HT-29 (cell line): ENCODE results near the gene CD300LB. TPM values are rescaled to one million over a fixed set of nuclear protein-coding genes. Genes with fewer than 3 reads are reported as not detected.
A peak's percentile ranks its signal among the peaks of the same experiment; 100 is the strongest.
"Not testable (repeated sequence)": the region's sequence is repeated elsewhere in the genome, so short reads cannot be mapped to it uniquely, and the experiment has no call there.

Experiments used
- DNase-seq: peaks from one replicate; pipeline ENCODE4 v3.0.0-alpha.2; 2015; ENCODE audit warnings: low spot score
- total RNA-seq: library from RNA; depleted of rRNA; stranded (reverse); fragments of >200 nt; shearing (Covaris generic); gene quantifications from 2 replicates; pipeline ENCODE4 v1.2.3, GENCODE V29; 2014

The CD300LB gene
- total RNA-seq, 1 experiment from 2014 or later, result not detected

- DNase-seq, result no peak
These were observed 5.4 kb downstream of the CD300LB start for GRCh38 chr17:74525781-74526288.

- DNase-seq, result no peak
These were observed 5.9 kb downstream of the CD300LB start for GRCh38 chr17:74525465-74525725.

- no peak for DNase-seq
These were observed 6.4 kb downstream of the CD300LB start for GRCh38 chr17:74524653-74525464.

GRCh38 chr17:74523308-74523707 is 8.0 kb downstream of the CD300LB start:
- no peak for DNase-seq

DNA sequence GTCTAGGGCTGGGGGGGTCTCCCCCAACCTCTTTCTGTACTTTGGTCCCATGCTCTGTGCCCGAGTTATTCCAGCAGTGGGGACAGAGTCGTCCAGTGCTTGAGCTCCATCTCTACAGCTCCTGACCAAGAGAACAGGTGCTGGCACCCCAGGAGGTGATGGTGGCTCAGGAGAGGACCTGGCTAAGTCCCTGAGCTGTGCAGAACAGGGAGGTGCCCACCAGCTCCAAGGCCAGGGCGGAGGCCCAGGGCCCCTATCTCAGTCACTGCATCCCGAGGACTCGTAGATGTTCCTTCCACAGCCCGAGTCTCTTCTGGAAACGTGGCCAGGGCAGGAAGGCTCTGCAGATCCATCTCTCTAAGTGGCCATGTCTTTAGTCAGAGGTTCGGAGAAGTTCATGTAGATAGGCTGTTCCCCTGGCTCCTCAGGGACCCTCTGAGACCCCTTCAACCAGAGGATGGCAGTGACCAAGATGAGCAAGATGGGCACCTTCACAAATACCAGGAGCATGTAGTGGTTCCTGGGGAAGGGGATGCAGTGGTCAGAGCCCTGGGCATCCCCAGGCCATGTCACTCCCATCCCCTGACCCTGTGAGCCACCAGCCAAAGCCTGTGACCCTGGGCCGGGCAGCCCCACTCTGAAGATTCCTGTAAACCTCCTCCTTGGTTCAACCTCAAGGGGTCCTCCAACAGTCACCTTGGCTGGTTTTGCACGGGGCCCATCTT is 8.7 kb downstream of the CD300LB start:
- no peak for DNase-seq

DNA sequence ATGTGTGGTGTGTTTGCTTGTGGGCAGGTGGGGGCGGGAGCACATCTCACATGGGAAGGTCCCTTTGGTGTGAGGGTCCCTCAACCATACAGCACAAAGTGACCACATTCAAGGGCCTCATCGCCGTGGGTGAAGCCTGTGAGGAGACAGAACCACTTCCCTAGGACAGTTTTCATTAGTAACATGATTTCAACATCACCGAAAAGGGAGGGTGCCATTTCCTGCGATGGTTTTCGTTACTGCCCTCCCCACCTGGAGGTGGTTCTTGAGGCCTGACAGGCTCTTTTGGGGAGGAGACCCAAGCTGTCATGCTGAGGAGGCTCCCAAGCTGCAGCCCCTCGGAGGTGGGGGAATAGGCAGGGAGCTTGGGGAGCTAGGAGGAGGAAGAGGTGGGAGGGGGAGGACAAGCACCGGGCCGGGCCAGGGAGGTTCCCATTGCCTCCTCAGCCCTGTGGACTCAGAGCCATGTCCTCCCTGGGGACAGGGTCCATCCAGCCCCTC is 9.5 kb downstream of the CD300LB start:
- DNase-seq, result no peak

- DNase-seq, result peak; percentile 16
These were observed 10.3 kb downstream of the CD300LB start for GRCh38 chr17:74520790-74521480.

DNA sequence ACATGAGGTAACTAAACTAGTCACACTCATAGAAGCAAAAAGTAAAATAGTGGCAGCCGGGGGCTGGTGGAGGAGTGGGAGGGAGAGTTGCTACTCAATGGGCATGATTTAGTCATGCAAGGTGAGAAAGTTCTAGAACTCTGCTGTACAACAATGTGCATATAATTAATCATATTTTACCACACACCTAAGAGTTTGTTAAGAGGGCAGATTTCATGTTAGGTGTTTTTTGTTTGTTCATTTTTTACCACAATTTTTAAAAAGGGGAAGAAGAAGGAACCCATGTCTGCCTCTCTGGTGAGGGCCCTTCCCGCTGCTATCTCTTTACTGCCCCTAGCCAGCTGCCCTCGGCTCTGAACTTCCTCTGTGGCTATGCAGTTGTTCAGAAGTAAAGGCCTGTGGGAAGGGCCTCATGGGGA is 11.2 kb downstream of the CD300LB start:
- no peak for DNase-seq

DNA sequence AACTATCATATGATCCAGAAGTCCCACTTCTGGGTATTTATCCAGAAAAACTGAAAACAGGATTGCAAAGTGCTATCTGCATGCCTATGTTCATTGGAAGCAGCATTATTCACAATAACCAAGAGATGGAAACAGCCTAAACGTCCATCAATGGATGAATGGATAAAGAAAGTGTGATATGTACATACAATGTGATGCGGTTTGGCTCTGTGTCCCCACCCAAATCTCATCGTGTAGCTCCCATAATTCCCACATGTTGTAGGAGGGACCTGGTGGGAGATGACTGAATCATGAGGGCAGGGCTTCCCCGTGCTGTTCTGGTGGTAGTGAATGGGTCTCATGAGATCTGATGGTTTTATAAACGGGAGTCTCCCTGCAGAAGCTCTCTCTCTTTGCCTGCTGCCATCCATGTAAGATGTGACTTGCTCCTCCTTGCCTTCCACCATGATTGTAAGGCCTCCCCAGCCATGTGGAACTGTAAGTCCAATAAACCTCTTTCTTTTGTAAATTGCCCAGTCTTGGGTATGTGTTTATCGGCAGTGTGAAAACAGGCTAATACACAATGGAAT is 12.8 kb downstream of the CD300LB start:
- DNase-seq, result not testable (repeated sequence)

DNA sequence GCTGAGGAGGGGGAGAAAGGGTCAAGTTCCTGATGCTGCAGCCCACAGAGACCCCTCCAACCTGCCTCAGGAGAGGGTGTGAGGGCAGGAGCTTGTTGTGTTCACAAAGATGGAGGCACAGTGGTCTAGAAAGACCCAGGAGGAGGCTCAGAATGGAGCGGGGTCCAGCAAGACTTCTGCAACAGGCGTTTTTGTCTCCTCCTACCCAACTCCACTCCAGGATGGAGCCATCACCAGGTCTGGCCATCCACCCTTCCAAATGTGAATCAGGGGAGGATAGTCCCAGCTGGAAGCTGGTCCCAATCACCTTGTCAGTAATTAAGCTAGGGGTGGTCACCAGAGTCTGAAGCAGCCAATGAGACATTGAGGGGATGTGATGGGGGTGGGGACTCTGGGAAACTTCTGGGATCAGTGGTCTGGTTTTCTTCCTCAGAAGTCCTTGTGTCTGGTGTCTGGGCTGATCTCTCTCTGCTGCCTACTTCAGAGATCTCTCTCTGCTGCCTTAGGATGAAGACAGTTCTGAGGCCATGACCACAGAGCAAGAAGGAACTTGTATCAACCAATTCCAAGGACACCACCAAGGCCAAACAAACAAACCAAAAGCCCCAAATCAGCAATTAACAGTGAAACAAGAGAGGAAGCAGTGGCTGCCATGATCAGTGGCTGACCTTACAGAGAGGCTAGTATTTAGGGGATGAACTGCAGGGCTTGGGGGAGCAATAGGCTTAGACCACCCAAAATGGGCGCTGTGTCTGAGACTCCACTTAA is 14.5 kb downstream of the CD300LB start:
- no peak for DNase-seq

- no peak for DNase-seq
These were observed 15.3 kb downstream of the CD300LB start for GRCh38 chr17:74515941-74516340.

DNA sequence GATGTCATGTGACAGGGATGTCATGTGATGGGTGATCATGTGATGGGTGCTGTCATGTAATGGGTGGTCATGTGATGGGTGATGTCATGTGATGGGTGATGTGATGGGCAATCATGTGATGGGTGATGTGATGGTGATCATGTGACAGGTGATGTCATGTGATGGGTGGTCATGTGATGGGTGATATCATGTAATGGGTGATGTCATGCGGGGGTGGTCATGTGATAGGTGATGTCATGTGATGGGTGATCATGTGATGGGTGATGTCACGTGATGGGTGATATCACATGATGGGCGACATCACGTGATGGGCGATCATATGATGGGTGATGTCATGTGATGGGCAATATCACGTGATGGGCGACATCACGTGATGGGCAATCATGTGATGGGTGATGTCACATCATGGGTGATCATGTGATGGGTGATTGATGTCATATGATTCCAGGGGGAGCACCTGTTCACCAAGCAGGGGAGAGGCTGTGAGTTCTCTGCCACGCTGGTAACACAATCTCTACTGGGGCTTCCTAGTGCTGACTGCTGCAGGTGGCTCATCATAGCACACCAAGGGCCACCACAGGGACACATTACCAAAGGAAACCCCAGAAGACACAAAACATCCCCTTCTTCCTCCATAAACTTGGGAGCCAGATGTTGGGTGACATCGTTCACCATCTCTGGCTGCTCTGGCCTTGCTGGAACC is 16.5 kb downstream of the CD300LB start:
- DNase-seq, result no peak

DNA sequence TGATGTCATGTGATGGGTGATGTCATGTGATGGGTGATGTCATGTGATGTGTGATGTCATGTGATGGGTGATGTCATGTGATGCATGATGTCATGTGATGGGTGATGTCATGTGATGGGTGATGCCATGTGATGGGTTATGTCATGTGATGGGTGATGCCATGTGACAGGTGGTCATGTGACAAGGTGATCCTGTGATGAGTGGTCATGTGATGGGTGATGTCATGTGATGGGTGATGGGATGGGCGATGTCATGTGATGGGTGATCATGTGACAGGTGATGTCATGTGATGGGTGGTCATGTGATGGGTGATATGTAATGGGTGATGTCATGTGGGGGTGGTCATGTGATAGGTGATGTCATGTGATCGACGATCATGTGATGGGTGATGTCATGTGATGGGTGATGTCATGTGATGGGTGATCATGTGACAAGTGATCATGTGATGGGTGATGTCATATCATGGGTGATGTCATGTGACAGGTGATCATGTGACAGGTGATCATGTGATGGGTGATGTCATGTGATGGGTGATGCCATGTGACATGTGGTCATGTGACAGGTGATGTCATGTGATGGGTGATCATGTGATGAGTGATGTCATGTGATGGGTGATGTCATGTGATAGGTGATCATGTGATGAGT is 17.2 kb downstream of the CD300LB start:
- peak; percentile 29 for DNase-seq

GRCh38 chr17:74512624-74513091 is 18.6 kb downstream of the CD300LB start:
- DNase-seq, result no peak

- no peak for DNase-seq
These were observed 19.2 kb downstream of the CD300LB start for GRCh38 chr17:74512036-74512435.

GRCh38 chr17:74508156-74508555 is 23.1 kb downstream of the CD300LB start:
- no peak for DNase-seq

DNA sequence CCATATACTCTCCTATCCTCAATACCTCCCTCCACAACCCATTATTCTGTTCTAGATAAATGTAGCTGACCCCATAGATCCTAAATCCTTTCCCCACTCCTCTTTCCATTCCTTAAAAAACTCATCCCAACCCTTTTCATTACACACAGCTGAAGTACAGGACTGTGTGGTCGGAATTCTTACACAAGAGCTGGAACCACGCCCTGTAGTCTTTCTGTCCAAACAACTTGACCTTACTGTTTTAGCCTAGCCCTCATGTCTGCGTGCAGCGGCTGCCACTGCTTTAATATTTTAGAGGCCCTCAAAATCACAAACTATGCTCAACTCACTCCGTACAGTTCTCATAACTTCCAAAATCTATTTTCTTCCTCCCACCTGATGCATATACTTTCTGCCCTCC is 27.3 kb downstream of the CD300LB start:
- DNase-seq, result not testable (repeated sequence)

DNA sequence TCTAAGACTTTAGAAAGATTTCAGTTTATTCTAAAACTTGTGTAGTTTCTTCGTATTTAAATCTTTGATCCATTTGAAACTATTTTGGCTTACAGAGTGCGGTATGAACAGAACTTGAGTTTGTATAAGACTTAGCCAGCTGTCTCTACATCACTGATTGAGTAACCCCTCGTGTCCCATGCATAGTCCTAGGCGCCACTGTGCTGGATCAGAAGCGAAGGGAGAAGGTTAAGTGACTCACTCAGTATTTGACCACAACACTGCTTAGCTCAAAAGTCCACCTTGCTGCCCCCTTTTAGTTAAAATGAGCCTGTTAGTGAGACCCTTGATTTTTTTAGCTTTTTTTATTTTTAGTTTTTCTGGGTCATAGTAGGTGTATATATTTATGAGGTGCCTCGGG is 28.4 kb downstream of the CD300LB start:
- no peak for DNase-seq

DNA sequence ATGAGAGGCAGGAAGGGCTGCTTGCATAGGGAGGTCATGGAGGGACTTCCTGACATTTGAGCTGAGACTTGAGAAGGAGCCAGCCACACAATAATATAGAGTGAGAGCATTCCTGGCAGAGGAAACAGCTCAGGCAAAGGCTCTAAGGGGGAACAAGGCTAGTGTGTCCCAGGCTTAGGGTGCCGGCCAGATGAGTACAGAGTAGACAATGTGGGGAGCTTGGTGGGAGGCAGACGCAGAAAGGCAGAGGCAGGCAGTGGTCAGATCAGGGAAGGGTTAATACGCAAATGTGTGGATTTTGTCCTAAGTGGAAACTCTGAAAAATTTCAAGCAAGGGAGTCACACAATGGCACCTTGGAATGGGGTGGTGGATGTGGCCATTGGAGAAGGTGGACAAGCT is 31.3 kb downstream of the CD300LB start:
- DNase-seq, result no peak

GRCh38 chr17:74497471-74497870 is 33.8 kb downstream of the CD300LB start:
- no peak for DNase-seq
